LNCaP clone FGC (cell line): ENCODE results near the gene SCO2.
"Not testable (repeated sequence)": the region's sequence is repeated elsewhere in the genome, so short reads cannot be mapped to it uniquely, and the experiment has no call there.

ENCODE experiments used
- DNase-seq: peaks from one replicate; pipeline ENCODE4 v3.0.0-alpha.2; 2011; ENCODE audit warnings: low read depth
- H3K4me3 ChIP-seq: 2 replicates; pipeline ENCODE4 v1.5.1; 2011; ENCODE audit warnings: mild to moderate bottlenecking, low read depth, low read length, control low read depth
- TF ChIP-seq, protein P1 (sequence below): IDR thresholded peaks from 2 replicates; pipeline ENCODE4 v1.5.1; 2012; ENCODE audit warnings: mild to moderate bottlenecking; ENCODE audit not compliant: control insufficient read depth, insufficient read depth; ENCODE audit errors: extremely low read depth

Gene SCO2

DNA sequence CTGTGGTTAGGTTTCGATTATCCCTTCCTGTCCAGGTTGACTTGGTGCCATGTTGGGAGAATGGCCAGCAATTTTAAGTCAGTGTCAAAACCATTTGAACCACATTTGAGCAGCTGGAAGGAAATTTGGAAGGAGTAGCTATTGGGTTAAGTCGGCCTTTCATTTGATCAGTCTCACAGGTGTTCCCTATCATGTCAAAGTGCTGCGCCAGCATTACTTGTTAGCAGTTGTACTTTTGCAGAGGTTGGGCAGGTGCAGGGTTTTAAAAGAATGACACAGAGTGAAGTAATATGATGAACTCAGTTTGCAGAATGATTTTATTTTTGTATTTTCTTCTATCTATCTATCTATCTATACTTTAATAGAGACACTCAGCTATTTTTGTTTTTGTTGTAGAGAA lies 10.8 kb upstream of the SCO2 start:
- no peak for DNase-seq
- TF ChIP-seq, protein P1, sequence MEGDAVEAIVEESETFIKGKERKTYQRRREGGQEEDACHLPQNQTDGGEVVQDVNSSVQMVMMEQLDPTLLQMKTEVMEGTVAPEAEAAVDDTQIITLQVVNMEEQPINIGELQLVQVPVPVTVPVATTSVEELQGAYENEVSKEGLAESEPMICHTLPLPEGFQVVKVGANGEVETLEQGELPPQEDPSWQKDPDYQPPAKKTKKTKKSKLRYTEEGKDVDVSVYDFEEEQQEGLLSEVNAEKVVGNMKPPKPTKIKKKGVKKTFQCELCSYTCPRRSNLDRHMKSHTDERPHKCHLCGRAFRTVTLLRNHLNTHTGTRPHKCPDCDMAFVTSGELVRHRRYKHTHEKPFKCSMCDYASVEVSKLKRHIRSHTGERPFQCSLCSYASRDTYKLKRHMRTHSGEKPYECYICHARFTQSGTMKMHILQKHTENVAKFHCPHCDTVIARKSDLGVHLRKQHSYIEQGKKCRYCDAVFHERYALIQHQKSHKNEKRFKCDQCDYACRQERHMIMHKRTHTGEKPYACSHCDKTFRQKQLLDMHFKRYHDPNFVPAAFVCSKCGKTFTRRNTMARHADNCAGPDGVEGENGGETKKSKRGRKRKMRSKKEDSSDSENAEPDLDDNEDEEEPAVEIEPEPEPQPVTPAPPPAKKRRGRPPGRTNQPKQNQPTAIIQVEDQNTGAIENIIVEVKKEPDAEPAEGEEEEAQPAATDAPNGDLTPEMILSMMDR: no peak
- no peak overlapping the region for H3K4me3 ChIP-seq

DNA sequence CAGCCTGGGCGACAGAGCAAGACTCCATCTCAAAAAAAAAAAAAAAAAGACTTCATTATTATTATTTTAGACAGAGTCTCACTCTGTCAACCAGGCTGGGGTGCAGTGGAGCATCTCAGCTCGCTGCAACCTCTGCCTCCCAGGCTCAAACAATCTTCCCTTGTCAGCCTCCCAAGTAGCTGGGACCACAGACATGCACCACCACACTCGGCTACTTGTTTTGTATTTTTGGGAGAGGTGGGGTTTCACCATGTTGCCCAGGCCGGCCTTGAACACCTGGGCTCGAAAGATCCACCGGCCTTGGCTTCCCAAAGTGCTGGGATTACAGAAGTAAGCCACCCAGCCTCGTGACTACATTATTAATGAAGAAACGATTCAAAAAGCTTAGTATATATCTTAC lies 9.7 kb upstream of the SCO2 start:
- no peak overlapping the region for H3K4me3 ChIP-seq
- TF ChIP-seq, protein P1: no peak
- DNase-seq: no peak

DNA sequence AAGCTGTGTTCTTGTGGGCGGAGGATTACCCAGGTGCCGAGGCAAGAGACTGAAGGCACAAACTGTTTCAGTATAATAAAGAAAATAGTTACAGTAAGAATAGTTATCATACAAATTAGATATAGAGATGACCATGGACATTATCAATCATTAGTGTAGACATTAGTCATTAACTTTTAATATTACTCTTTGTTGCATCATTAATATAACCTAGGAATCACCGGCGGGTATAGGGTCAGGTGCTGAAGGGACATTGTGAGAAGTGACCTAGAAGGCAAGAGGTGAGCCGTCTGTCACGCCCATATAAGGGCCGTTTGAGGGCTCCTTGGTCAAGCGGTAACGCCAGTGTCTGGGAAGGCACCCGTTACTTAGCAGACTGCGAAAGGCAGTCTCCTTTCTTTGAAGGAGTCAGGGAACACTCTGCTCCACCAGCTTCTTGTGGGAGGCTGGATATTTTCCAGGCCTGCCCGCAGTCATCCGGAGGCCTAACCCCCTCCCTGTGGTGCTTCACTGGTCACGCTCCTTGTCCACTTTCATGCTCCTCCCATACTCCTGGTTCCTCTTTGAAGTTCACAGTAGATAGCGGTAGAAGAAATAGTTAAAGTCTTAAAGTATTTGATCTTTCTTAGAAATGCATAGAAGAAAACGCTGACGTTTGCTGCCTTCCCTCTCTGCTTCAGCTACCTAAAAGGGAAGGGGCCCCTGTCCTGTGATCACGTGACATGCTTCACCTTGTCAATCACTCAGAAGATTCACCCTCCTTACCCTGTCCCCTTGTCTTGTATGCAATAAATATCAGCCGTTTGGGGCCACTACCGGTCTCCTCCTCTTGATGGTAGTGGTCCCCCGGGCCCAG lies 8.7 kb upstream of the SCO2 start:
- not testable (repeated sequence) for DNase-seq, H3K4me3 ChIP-seq

DNA sequence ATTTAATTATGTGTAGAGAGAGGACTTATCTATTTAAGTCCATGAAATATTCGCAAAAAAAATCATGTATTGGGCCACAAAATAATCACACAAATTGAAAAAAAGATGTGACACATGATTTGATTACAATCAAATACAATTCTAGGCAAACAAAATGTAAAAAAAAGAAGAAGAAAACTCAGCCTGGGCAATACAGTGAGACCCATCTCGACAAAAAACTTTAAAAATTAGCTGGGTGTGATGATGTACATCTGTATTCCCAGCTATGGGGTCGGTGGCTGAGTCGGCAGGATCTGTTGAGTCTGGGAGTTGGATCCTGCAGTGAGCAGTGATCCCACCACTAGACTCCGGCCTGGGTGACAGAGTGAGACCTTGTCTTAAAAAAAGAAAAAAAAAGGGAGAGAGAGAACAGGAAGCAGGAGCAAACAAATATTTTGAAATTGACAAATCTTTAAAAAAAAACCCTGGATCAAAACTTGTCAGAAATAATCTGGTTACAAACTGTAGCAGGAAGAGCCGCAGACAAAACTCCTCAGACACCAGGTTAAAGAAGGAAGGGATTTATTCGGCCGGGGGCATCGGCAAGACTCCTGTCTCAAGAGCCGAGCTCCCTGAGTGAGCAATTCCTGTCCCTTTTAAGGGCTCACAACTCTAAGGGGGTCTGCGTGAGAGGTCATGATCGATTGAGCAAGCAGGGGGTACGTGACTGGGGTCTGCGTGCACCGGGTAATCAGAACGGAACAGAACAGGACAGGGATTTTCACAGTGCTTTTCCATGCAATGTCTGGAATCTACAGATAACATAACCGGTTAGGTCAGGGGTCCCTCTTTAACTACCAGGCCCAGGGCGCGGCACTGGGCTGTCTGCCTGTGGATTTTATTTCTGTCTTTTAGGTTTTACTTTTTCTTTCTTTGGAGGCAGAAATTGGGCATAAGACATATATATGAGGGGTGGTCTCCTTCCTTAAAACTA lies 7.7 kb upstream of the SCO2 start:
- H3K4me3 ChIP-seq: no peak overlapping the region
- no peak for DNase-seq
- TF ChIP-seq, protein P1: no peak

DNA sequence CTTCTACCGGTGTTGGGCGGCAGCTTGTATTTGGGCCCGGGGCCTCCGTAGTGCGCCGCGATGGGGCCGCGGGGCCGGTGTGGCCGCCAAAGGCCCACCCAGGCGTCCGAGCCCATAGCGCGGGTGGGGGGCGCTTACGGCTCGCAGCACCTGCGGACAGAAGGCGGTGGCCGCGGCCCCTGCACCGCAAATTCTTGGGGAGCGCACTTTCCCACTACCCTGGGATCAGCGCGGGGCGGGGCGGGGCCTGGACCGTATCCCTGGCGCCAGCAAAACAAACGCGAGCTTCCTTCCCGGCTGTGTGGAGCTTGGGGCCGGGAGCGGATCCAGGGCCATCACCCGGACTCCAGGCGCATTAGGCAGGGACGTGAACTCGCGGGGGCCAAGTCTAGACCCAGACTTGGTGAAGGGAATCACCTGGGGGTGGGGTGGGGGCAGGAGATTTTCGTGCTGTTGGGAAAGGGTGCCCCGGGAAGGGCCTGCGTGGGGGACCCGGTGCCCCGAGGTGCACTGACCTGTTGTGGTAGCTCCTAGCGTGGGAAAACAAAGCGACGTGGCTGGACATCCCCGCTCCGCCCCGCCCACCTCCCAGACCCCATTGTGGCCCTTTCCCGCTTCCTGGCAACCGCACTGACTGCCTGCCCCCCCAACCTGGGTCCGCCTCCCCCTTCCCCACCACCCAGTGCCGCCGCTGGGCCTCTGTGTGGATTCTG lies 6.7 kb upstream of the SCO2 start:
- TF ChIP-seq, protein P1: no peak
- no peak for DNase-seq

DNA sequence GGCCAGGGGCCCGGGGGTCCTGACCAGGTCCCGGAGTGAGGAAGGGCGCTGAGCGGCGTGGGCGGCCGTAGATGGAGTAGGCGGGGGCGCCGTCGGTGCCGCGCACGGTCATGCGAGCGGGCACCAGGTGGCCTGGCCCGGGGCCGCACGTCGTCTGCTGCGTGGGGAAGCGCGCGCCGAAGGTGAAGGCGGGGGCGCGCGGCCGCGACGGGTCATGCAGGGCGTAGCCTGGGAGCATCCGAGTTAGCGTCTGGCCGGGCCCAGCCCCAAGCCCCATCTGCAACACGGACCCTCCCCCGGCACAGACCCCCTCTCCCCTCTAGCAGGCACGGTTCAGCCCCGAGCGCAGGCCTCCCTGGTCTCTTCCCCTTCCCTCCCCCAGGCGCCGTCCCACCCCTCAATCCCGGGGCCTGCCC lies 6.2 kb upstream of the SCO2 start:
- DNase-seq: no peak
- H3K4me3 ChIP-seq: peak overlapping the region; percentile 78
- TF ChIP-seq, protein P1: no peak

More for the DNA sequence above, 6.7 kb upstream of the SCO2 start:
- H3K4me3 ChIP-seq: peak overlapping the region; percentile 78

DNA sequence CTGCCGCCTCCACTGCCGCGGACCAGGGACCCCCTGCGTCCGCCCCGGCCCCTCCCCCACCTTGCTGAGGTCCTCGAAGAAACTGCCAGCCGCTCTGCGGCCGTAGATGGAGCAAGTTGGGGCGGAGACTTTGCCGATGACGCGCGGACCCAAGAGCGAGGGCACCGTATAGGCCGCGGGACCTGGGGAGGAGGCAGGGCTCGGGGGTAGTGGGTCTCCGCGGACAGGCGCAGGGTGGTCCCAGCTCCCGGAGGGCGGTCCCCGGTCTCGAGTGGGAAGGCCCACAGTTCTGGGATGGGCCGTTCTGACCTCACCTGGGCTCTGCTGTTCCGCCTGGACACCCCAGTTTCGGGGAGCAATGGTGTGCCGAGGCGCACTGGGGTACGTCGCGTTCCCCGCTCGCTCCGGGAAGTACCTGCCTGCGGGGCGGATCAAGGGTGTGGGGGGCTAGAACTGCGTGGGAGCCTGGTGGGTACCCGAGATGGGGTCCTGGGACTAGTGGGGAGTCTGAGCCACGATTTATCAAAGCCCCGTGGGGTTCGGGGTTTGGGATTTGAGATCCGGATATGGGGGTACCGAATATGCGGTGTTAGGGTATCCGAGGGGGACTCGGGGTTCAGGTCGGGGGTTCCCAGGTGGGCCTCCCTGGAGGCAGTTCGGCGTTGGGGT lies 5.6 kb upstream of the SCO2 start:
- TF ChIP-seq, protein P1: no peak
- DNase-seq: peak; percentile 65

More for the DNA sequence above, 5.6 kb upstream of the SCO2 start:
- peak overlapping the region; percentile 78 for H3K4me3 ChIP-seq
